Measurements from ENCODE around the gene ZFYVE28. TPM values are rescaled to one million over a fixed set of nuclear protein-coding genes. Genes with fewer than 3 reads are reported as not detected.

The ZFYVE28 gene
- total and polyA plus RNA-seq, 11 donors: 2.6 to 11.9 (median 5.5) TPM

- DNase-seq (no peak), ATAC-seq (no peak)
- 86 to 91% (median 88%) methylated on average over 7 of the region's 7 CpGs for WGBS, 4 donors
- TF ChIP-seq POLR2A (IDR thresholded peaks at IDR 0.05): no peak
- Histone ChIP-seq H3K9me3 (no peaks in the 10 kb centered on the region), H3K36me3 (no peaks in the 10 kb centered on the region), H3K4me3 (no peak overlapping the region), H3K27ac (no peak overlapping the region), H3K27me3 (no peaks in the 10 kb centered on the region), H3K4me1 (no peaks in the 10 kb centered on the region)
- intact Hi-C loops (cut with DNase I): loop anchor here in 2 of 10 donors (10.0 kb wide), 1 partner anchor 224 kb away; no protein-coding TSS in a partner anchor
These were observed 30.1 kb upstream of the ZFYVE28 start for GRCh38 chr4:2448589-2448988.

- 86 to 92% (median 89%) methylated on average over 3 of the region's 3 CpGs for WGBS, 4 donors
- no peaks in the 10 kb centered on the region for H3K27me3 ChIP-seq
- H3K4me3 ChIP-seq: no peak overlapping the region
- DNase-seq: no peak
- TF ChIP-seq CTCF (IDR thresholded peaks at IDR 0.05) (no peak), POLR2A (IDR thresholded peaks at IDR 0.05) (no peak)
- no peak overlapping the region for H3K27ac ChIP-seq
- intact Hi-C loops (cut with DNase I): loop anchor here in 2 of 10 donors (10.0 kb wide), 1 partner anchor 222 kb away; no protein-coding TSS in a partner anchor
- no peaks in the 10 kb centered on the region for H3K9me3 ChIP-seq
- no peaks in the 10 kb centered on the region for H3K36me3 ChIP-seq
- ATAC-seq: no peak
- H3K4me1 ChIP-seq: peaks cover 0 to under 1% (median 0%) of the 10 kb centered on the region in 12 donors
These were observed 28.5 kb upstream of the ZFYVE28 start for GRCh38 chr4:2446656-2447564.

GRCh38 chr4:2445571-2445970 is 27.1 kb upstream of the ZFYVE28 start:
- Histone ChIP-seq H3K4me1 (peaks cover 0 to 5% (median 0%) of the 10 kb centered on the region in 12 donors), H3K9me3 (no peaks in the 10 kb centered on the region), H3K27me3 (no peaks in the 10 kb centered on the region), H3K4me3 (no peak overlapping the region), H3K36me3 (no peaks in the 10 kb centered on the region), H3K27ac (no peak overlapping the region)
- WGBS, 4 donors: 81 to 89% (median 84%) methylated on average over 6 of the region's 6 CpGs
- DNase-seq: no peak
- intact Hi-C loops (cut with DNase I): loop anchor here in 2 of 10 donors (10.0 kb wide), 1 partner anchor 221 kb away; no protein-coding TSS in a partner anchor
- no peak for ATAC-seq
- no peak for TF ChIP-seq POLR2A (IDR thresholded peaks at IDR 0.05)
- TF ChIP-seq CTCF (IDR thresholded peaks at IDR 0.05): no peak

DNA sequence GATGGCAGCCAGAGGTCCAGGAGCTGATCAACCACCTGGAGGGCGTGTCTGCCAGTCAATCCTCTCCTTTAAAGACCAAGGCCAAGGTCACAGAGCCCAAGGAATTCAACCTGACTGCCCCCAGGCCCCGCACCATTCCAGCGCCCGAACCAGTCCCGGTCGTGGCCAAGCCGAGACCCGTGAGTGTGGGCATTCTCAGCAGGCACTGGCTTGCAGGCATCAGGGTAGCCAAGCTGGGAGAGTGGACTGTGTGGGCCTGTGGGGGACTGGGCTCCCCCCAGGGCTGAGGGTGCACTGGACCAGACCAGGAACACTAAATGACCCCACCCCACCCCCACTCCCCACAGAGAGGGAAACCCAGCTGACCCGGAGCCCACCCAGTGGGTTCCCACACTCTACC is 26.7 kb upstream of the ZFYVE28 start:
- intact Hi-C loops (cut with DNase I): loop anchor here in 2 of 10 donors (10.0 kb wide), 1 partner anchor 220 kb away; no protein-coding TSS in a partner anchor
- ATAC-seq (no peak), DNase-seq (no peak)
- Histone ChIP-seq H3K4me1 (peaks cover 0 to 5% (median 0%) of the 10 kb centered on the region in 12 donors), H3K9me3 (no peaks in the 10 kb centered on the region), H3K27ac (no peak overlapping the region), H3K36me3 (no peaks in the 10 kb centered on the region), H3K4me3 (no peak overlapping the region), H3K27me3 (no peaks in the 10 kb centered on the region)
- TF ChIP-seq CTCF (IDR thresholded peaks at IDR 0.05) (no peak), POLR2A (IDR thresholded peaks at IDR 0.05) (no peak)
- WGBS, 4 donors: 84 to 100% (median 96%) methylated on average over 1 to 9 of the region's 9 CpGs
